ENCODE results near the gene KRT79. TPM values are rescaled to one million over a fixed set of nuclear protein-coding genes. Genes with fewer than 3 reads are reported as not detected.

KRT79 gene
- total and polyA plus RNA-seq, 9 of the 15 experiments (the other 6 are each of a cell fraction or from before 2014, with no cell fraction given), result 0.03 to 2.3 (median 0.23) TPM; not detected in 2

GRCh38 chr12:52792185-52793029 is 41.7 kb downstream of the KRT79 start:
- H3K27ac ChIP-seq (ENCODE audit: extremely low read depth, low read depth, low read length), result no peak overlapping the region
- no peak for DNase-seq (ENCODE audit: extremely low read depth in 1 of 4, low spot score in 3 of 4)
- H4K20me1 ChIP-seq (replicated peaks; ENCODE audit: control insufficient read depth, insufficient read depth, low read length), result no peaks in the 10 kb centered on the region
- no peak overlapping the region for H3K4me3 ChIP-seq
- H3K27me3 ChIP-seq (ENCODE audit: control insufficient read depth in 2 of 2, insufficient read depth in 2 of 2, low read length in 2 of 2), result peaks cover 0 to 6% of the 10 kb centered on the region in 2 experiments; a peak in 1 of 5 replicates
- 39% methylated on average over 9 of the region's 10 CpGs for WGBS (ENCODE audit: insufficient coverage, low coverage, missing lambda C conversion rate)
- ChIA-PET POLR2A (interaction anchor here (0.6 to 0.9 kb wide), 3 partner anchors 17 to 1709 kb away, joined by 3 to 4 read pairs (median 3); no protein-coding TSS in a partner anchor), CTCF (ENCODE audit: low intra/inter-chr PET ratio) (no interaction called here)
- intact Hi-C loops (cut with micrococcal nuclease) (no loop called here), in situ Hi-C loops (cut with MboI) (no loop called here)
- no peak for TF ChIP-seq BCLAF1 (IDR thresholded peaks at IDR 0.05; ENCODE audit: borderline replicate concordance in 1 of 2, control insufficient read depth in 1 of 2, low read depth in 2 of 2, low read length in 1 of 2)
- TF ChIP-seq SMAD3 (CRISPR knock-in tag; conservative IDR thresholded peaks at IDR 0.05), result no peak
- no peak for TF ChIP-seq ARID4B (CRISPR knock-in tag; IDR thresholded peaks at IDR 0.05)
- TF ChIP-seq ZNF212 (CRISPR knock-in tag; IDR thresholded peaks at IDR 0.05), result no peak
- peaks cover 27 to 38% of the 10 kb centered on the region in 2 experiments; a peak in 4 of 5 replicates for H3K4me1 ChIP-seq (replicated peaks in 1 of 2; ENCODE audit: control insufficient read depth in 2 of 2, insufficient read depth in 2 of 2, low read length in 2 of 2)
- no peak overlapping the region for H3K9ac ChIP-seq (ENCODE audit: insufficient read depth in 1 of 2, low read depth in 2 of 2, low read length in 2 of 2)
- H3K79me2 ChIP-seq (ENCODE audit: control insufficient read depth, insufficient read depth, low read length), result no peaks in the 10 kb centered on the region
- H2AFZ ChIP-seq (ENCODE audit: low read depth, low read length), result no peak overlapping the region
- no peaks in the 10 kb centered on the region for H3K9me1 ChIP-seq (ENCODE audit: control insufficient read depth, insufficient read depth, low read length)
- no peak for FAIRE-seq
- ATAC-seq, result no peak
- H3K9me3 ChIP-seq (replicated peaks; ENCODE audit: control insufficient read depth, insufficient read depth, low read depth, low read length), result no peaks in the 10 kb centered on the region
- BruUV-seq (replicated peaks), result no TSS peak
- H3K4me2 ChIP-seq (ENCODE audit: insufficient read depth, low read length), result no peak overlapping the region
- H3K36me3 ChIP-seq (ENCODE audit: control insufficient read depth, insufficient read depth, low read length), result no peaks in the 10 kb centered on the region

Data from K562 (cell line).